ENCODE measurements around the gene CD276.

DNA sequence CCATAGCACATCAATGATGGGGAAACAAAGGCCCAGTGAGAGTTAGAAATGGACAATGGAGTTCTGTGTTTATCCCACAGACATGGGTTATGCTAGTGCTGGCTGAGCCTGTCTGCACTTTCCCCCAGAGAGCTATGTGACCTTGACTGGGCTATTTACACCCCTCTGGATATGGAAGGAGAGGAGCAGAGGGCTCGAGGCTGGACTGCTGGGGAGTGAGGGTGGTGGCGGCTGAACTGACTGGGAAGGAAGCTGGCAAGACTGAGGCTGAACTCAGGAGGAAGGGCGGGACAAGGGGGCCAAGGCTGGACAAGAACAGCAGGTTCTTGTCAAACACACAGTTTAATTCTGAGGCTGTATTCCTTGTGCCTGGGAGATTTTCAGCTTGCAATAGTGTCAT is 79.7 kb downstream of the CD276 start:
- TF ChIP-seq CTCF (IDR thresholded peaks at IDR 0.05 in 2 of 3, conservative IDR thresholded peaks at IDR 0.05 in 1 of 3; ENCODE audit: borderline replicate concordance in 1 of 3, insufficient read depth in 1 of 3, low read depth in 2 of 3, low read length in 2 of 3): no peak
- no peak for TF ChIP-seq POLR2AphosphoS5 (IDR thresholded peaks at IDR 0.05; ENCODE audit: low read depth, low read length)
- TF ChIP-seq, protein P1, sequence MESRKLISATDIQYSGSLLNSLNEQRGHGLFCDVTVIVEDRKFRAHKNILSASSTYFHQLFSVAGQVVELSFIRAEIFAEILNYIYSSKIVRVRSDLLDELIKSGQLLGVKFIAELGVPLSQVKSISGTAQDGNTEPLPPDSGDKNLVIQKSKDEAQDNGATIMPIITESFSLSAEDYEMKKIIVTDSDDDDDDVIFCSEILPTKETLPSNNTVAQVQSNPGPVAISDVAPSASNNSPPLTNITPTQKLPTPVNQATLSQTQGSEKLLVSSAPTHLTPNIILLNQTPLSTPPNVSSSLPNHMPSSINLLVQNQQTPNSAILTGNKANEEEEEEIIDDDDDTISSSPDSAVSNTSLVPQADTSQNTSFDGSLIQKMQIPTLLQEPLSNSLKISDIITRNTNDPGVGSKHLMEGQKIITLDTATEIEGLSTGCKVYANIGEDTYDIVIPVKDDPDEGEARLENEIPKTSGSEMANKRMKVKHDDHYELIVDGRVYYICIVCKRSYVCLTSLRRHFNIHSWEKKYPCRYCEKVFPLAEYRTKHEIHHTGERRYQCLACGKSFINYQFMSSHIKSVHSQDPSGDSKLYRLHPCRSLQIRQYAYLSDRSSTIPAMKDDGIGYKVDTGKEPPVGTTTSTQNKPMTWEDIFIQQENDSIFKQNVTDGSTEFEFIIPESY (IDR thresholded peaks at IDR 0.05; ENCODE audit: extremely low read depth, insufficient replicate concordance, low read length): no peak
- TF ChIP-seq POLR2A (IDR thresholded peaks at IDR 0.05; ENCODE audit: borderline replicate concordance, extremely low read depth, insufficient read depth, insufficient read length): no peak
- no peak for TF ChIP-seq EZH2 (IDR thresholded peaks at IDR 0.05)
- no peak for TF ChIP-seq ELF1 (IDR thresholded peaks at IDR 0.05; ENCODE audit: borderline replicate concordance, low read depth)
- TF ChIP-seq, protein P2, sequence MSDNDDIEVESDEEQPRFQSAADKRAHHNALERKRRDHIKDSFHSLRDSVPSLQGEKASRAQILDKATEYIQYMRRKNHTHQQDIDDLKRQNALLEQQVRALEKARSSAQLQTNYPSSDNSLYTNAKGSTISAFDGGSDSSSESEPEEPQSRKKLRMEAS (IDR thresholded peaks at IDR 0.05): no peak
- TF ChIP-seq SRF (IDR thresholded peaks at IDR 0.05; ENCODE audit: low read depth): no peak
- no peak for TF ChIP-seq SIN3A (IDR thresholded peaks at IDR 0.05; ENCODE audit: low read depth)
- TF ChIP-seq SP1 (IDR thresholded peaks at IDR 0.05; ENCODE audit: low read depth): no peak
- no peak for TF ChIP-seq RAD21 (IDR thresholded peaks at IDR 0.05; ENCODE audit: low read depth)
- TF ChIP-seq, protein P3, sequence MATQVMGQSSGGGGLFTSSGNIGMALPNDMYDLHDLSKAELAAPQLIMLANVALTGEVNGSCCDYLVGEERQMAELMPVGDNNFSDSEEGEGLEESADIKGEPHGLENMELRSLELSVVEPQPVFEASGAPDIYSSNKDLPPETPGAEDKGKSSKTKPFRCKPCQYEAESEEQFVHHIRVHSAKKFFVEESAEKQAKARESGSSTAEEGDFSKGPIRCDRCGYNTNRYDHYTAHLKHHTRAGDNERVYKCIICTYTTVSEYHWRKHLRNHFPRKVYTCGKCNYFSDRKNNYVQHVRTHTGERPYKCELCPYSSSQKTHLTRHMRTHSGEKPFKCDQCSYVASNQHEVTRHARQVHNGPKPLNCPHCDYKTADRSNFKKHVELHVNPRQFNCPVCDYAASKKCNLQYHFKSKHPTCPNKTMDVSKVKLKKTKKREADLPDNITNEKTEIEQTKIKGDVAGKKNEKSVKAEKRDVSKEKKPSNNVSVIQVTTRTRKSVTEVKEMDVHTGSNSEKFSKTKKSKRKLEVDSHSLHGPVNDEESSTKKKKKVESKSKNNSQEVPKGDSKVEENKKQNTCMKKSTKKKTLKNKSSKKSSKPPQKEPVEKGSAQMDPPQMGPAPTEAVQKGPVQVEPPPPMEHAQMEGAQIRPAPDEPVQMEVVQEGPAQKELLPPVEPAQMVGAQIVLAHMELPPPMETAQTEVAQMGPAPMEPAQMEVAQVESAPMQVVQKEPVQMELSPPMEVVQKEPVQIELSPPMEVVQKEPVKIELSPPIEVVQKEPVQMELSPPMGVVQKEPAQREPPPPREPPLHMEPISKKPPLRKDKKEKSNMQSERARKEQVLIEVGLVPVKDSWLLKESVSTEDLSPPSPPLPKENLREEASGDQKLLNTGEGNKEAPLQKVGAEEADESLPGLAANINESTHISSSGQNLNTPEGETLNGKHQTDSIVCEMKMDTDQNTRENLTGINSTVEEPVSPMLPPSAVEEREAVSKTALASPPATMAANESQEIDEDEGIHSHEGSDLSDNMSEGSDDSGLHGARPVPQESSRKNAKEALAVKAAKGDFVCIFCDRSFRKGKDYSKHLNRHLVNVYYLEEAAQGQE (IDR thresholded peaks at IDR 0.05; ENCODE audit: low read depth): no peak
- no peak for TF ChIP-seq EZH2phosphoT487 (IDR thresholded peaks at IDR 0.05; ENCODE audit: borderline replicate concordance)
- TF ChIP-seq JUND (IDR thresholded peaks at IDR 0.05): no peak

Measured in HCT116 (cell line).